T-cell (primary cell): ENCODE data around the gene BRICD5. TPM values are rescaled to one million over a fixed set of nuclear protein-coding genes. Genes with fewer than 3 reads are reported as not detected.

Experiments
- ATAC-seq, 4 experiments: fragments of 200-7000 bp in 3 of 4; fragments of 150-1000 bp in 1 of 4; cut with Tn5 transposase; replicated peaks in 1 of 4; 1 replicate in 3 of 4; 2 replicates in 1 of 4; pipeline ENCODE4 v1.10.0; 2021; ENCODE audit warnings: moderate library complexity in 3 of 4, mild to moderate bottlenecking in 2 of 4, moderate number of reproducible peaks in 1 of 4
- CTCF ChIA-PET, 2 donors: fragments of 300-600 bp; sonication (Branson Sonifier 250); formaldehyde crosslinking; loops; one replicate each; lab custom pipeline; 2022; ENCODE audit warnings: antibody characterized with exemption in 2 of 2; lab: Charles Lee
- POLR2A ChIA-PET, 2 donors: fragments of 300-600 bp; sonication (Branson Sonifier 250); formaldehyde crosslinking; loops; one replicate each; lab custom pipeline; 2022; ENCODE audit warnings: antibody characterized with exemption in 2 of 2; lab: Charles Lee
- DNase-seq, 35 experiments: peaks; one replicate each; pipeline versions ENCODE4 v3.0.0 to v3.0.0-alpha.2; 2013 to 2023
- H3K27ac ChIP-seq: one replicate; pipeline ENCODE4 v1.5.1; 2013; ENCODE audit warnings: low read length
- H3K27me3 ChIP-seq, 2 experiments: replicated peaks in 1 of 2; 1 replicate in 1 of 2; 2 replicates in 1 of 2; pipeline versions ENCODE4 v1.6.1 to v1.7.0; 2013; ENCODE audit warnings: low read length in 1 of 2, mixed read lengths in 1 of 2; ENCODE audit not compliant: control insufficient read depth in 2 of 2, insufficient read depth in 2 of 2; ENCODE audit errors: extremely low read depth in 1 of 2
- H3K36me3 ChIP-seq, 2 donors: 1 replicate in 1 of 2; 2 replicates in 1 of 2; pipeline versions ENCODE4 v1.6.1 to v1.7.0; 2013; ENCODE audit warnings: low read length in 1 of 2; ENCODE audit not compliant: control insufficient read depth in 2 of 2, insufficient read depth in 1 of 2; ENCODE audit errors: extremely low read depth in 1 of 2
- H3K4me1 ChIP-seq, 2 experiments: 1 replicate in 1 of 2; 2 replicates in 1 of 2; pipeline versions ENCODE4 v1.6.1 to v1.7.0; 2013; ENCODE audit warnings: low read length in 2 of 2, mixed read lengths in 1 of 2; ENCODE audit not compliant: insufficient read depth in 2 of 2, control insufficient read depth in 1 of 2; ENCODE audit errors: extremely low read depth in 1 of 2
- H3K4me3 ChIP-seq, 2 donors: 1 replicate in 1 of 2; 2 replicates in 1 of 2; pipeline versions ENCODE4 v1.5.1 to v1.7.0; 2013; ENCODE audit warnings: mild to moderate bottlenecking in 2 of 2, low read length in 1 of 2, moderate library complexity in 1 of 2; ENCODE audit not compliant: control insufficient read depth in 1 of 2; ENCODE audit errors: extremely low read depth in 1 of 2
- H3K9me3 ChIP-seq: 2 replicates; pipeline ENCODE4 v1.7.0; 2013
- H3K27ac Mint-ChIP-seq, 2 donors: one replicate each; pipeline ENCODE4 v1.8.0; 2020 to 2021; ENCODE audit warnings: mild to moderate bottlenecking in 2 of 2, mixed read lengths in 2 of 2
- H3K27me3 Mint-ChIP-seq, 2 donors: one replicate each; pipeline ENCODE4 v1.8.0; 2021 to 2022; ENCODE audit warnings: mixed read lengths in 2 of 2
- H3K36me3 Mint-ChIP-seq: one replicate; pipeline ENCODE4 v1.8.0; 2021; ENCODE audit warnings: mixed read lengths
- H3K4me1 Mint-ChIP-seq, 3 donors: one replicate each; pipeline ENCODE4 v1.8.0; 2020 to 2022; ENCODE audit warnings: mixed read lengths in 3 of 3, mild to moderate bottlenecking in 1 of 3
- H3K4me3 Mint-ChIP-seq, 3 donors: one replicate each; pipeline ENCODE4 v1.8.0; 2020 to 2022; ENCODE audit warnings: mild to moderate bottlenecking in 3 of 3, mixed read lengths in 3 of 3, moderate library complexity in 3 of 3
- H3K9me3 Mint-ChIP-seq, 3 donors: one replicate each; pipeline ENCODE4 v1.8.0; 2020 to 2022; ENCODE audit warnings: mixed read lengths in 3 of 3
- WGBS: methylation state at CpG from one replicate; pipeline ENCODE4 v1.1.5; 2013; ENCODE audit warnings: missing lambda C conversion rate; ENCODE audit not compliant: insufficient coverage; 5-methylcytosine and 5-hydroxymethylcytosine counted together
- total RNA-seq, 35 experiments: library from RNA in 6 of 35; stranded (reverse) in 6 of 35; fragments of 120-200 nt in 1 of 35; gene quantifications; one replicate each; pipeline versions ENCODE4 v1.2.1 to v1.2.4 and lab custom pipeline; 2013 to 2026

Gene BRICD5
- total RNA-seq, 5 donors from 2014 or later (not counting 1 experiment from before 2014, with no cell fraction given) = 6.7 to 27.7 (median 20.4) TPM

DNA sequence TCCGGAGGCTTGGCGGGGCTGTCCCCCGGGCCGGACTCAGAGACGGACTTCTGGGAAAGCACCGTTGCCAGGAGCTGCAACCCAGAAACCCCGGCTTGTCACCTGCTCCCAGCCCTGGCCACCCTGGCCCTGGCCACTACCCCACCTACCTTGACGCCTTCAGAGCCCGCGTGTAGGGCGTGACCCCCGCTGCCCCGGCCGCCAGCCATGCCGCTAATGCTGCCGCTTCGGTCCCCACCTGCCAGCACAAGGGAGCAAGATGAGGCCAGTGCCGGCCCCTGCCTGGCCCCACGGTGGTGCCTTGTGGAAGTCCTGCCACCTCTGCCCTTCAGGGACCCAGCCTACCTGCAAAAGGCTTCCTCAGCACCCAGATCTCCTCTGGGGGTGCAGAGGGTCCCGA is 25.7 kb downstream of the BRICD5 start:
- ChIA-PET CTCF (no interaction called here), POLR2A (no interaction called here)
- ATAC-seq (no peak), DNase-seq (no peak)
- Mint-ChIP-seq H3K27ac (no peak overlapping the region), H3K9me3 (no peaks in the 10 kb centered on the region), H3K36me3 (no peaks in the 10 kb centered on the region), H3K4me3 (no peak overlapping the region), H3K27me3 (no peaks in the 10 kb centered on the region), H3K4me1 (peaks cover 0 to 1% (median 0%) of the 10 kb centered on the region in 3 donors)
- peaks cover 0 to 4% of the 10 kb centered on the region in 2 experiments for H3K27me3 ChIP-seq
- no peaks in the 10 kb centered on the region for H3K36me3 ChIP-seq
- peaks cover 0 to 3% of the 10 kb centered on the region in 2 experiments for H3K4me1 ChIP-seq
- H3K4me3 ChIP-seq = no peak overlapping the region
- H3K9me3 ChIP-seq = no peaks in the 10 kb centered on the region
- 89% methylated on average over 20 of the region's 20 CpGs for WGBS
- no peak overlapping the region for H3K27ac ChIP-seq

DNA sequence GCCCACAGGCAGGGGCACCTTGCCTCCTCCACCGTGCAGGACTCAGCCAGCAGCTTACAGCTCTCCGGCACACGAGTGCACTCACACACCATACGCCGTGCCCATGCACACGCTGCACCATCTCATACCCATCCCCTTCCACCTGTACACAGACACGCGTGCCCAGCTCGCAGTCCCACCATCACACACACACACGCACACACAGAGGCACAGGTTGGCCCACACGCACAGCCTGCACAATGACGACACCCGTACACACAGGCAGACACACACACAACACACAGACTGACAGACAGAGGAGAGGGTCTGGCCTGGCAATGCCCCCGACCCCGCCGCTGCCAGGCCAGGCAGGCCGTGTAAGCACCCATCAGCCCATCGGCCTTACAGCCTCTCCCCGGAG is 26.3 kb downstream of the BRICD5 start:
- H3K9me3 Mint-ChIP-seq = no peaks in the 10 kb centered on the region
- H3K4me1 Mint-ChIP-seq = peaks cover 0 to 1% (median 0%) of the 10 kb centered on the region in 3 donors
- WGBS = 91% methylated on average over 18 of the region's 19 CpGs
- no peak overlapping the region for H3K27ac Mint-ChIP-seq
- Histone ChIP-seq H3K27ac (no peak overlapping the region), H3K9me3 (no peaks in the 10 kb centered on the region), H3K4me3 (no peak overlapping the region), H3K27me3 (peaks cover 0 to 4% of the 10 kb centered on the region in 2 experiments), H3K36me3 (no peaks in the 10 kb centered on the region), H3K4me1 (peaks cover 0 to 4% of the 10 kb centered on the region in 2 experiments)
- CTCF ChIA-PET = no interaction called here
- POLR2A ChIA-PET = no interaction called here
- DNase-seq (no peak), ATAC-seq (no peak)
- no peaks in the 10 kb centered on the region for H3K36me3 Mint-ChIP-seq
- H3K27me3 Mint-ChIP-seq = no peaks in the 10 kb centered on the region
- no peak overlapping the region for H3K4me3 Mint-ChIP-seq

DNA sequence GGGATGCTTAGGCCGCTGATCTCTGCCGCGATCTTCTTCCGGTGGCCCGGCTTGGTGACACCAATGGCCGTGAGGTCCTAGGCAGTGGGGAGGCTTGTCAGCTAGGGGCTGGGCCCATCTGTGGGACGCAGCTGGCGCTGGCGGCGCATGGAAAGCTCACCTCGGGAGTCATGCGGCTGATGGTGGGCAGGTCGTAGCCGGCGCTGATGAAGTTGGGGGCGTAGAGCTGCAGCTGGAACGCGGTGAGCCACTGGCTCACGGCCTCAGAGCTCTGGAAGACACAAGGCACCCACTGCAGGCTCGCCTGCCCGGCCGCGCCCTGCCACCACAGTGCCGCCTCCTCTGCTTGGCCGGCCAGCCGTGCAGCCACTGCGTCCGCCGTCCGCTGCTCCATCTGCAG is 27.0 kb downstream of the BRICD5 start:
- ChIA-PET CTCF (no interaction called here), POLR2A (no interaction called here)
- H3K36me3 ChIP-seq = no peaks in the 10 kb centered on the region
- WGBS = 94% methylated on average over 30 of the region's 30 CpGs
- peaks cover 0 to 1% (median 0%) of the 10 kb centered on the region in 3 donors for H3K4me1 Mint-ChIP-seq
- peaks cover 0 to 1% of the 10 kb centered on the region in 2 experiments for H3K27me3 ChIP-seq
- H3K4me3 ChIP-seq = no peak overlapping the region
- no peaks in the 10 kb centered on the region for H3K9me3 ChIP-seq
- no peak for ATAC-seq
- H3K9me3 Mint-ChIP-seq = no peaks in the 10 kb centered on the region
- H3K27ac Mint-ChIP-seq = no peak overlapping the region
- no peaks in the 10 kb centered on the region for H3K36me3 Mint-ChIP-seq
- H3K27me3 Mint-ChIP-seq = no peaks in the 10 kb centered on the region
- no peak overlapping the region for H3K4me3 Mint-ChIP-seq
- H3K4me1 ChIP-seq = peaks cover 0 to 6% of the 10 kb centered on the region in 2 experiments
- DNase-seq = no peak
- no peak overlapping the region for H3K27ac ChIP-seq

DNA sequence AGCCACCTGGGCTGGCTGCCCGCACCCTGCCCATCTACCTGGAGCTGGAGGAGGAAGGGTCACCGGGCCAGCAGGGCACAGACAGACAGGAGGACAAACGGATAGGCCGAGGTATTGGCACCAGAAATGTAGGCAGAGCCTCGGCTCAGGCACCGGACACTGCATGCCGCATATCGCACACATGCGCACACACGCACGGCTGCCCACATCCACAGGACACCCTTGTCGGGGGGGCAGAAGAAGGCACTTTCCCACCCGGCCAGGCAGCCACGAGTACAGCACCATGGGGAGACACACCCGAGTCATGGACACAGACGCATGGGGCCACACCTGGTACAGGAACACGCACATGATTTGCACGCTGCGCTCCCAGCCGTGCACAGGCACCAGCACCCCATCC is 28.7 kb downstream of the BRICD5 start:
- Histone ChIP-seq H3K4me1 (peaks cover 0 to 6% of the 10 kb centered on the region in 2 experiments), H3K9me3 (no peaks in the 10 kb centered on the region), H3K4me3 (no peak overlapping the region), H3K27me3 (no peaks in the 10 kb centered on the region), H3K27ac (no peak overlapping the region), H3K36me3 (no peaks in the 10 kb centered on the region)
- ATAC-seq = no peak
- Mint-ChIP-seq H3K4me3 (no peak overlapping the region), H3K9me3 (no peaks in the 10 kb centered on the region), H3K36me3 (no peaks in the 10 kb centered on the region), H3K4me1 (peaks cover 0 to 1% (median 0%) of the 10 kb centered on the region in 3 donors), H3K27ac (no peak overlapping the region), H3K27me3 (no peaks in the 10 kb centered on the region)
- 78% methylated on average over 20 of the region's 20 CpGs for WGBS
- CTCF ChIA-PET = no interaction called here
- DNase-seq = no peak
- POLR2A ChIA-PET = no interaction called here

DNA sequence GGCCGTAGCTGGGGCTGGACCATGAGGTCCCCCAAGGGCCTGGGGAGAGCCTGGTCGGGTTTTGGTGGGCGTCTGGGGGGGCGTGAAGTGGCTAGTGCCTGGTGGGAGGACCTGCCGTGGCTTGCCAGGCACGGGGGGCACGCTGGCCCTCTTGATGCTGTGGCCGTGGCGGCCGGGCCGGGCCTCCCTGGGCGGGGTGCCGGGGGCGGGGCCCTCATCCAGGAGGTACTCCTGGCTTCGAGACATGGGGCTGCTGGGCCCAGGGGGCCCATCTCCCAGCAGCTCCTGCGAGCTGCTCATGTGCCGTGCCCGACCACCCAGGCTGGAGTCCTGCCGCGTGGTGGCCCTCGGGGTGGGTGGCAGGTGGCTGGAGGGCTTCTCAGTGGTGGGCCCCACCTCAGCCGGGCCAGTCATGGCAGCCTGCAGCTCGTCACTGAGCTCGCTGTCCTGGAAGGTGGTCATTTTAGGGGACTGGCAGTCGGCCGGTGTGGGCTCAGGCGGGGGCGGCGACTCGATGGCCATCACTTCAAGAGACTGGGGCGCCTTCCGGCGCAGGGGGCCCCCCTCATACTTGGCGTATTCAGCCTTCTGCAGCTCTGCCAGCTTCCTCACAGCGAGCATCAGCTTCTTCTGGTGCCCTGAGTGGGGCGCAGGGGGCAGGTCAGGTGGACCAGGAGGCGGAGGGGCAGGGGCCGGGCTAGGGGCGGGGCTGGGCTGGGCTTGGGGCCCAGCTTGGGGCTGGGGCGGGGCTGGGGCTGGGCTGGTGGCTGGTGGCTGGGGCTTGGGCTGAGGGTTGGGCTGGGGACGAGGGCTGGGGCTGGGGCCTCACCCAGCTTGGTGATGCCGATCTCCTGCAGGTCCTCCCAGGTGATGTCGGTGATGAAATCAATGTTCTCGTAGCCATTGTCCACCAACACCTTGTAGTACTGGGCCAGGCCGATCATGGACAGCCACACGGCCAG is 29.4 kb downstream of the BRICD5 start:
- ATAC-seq (no peak), DNase-seq (no peak)
- Mint-ChIP-seq H3K4me3 (no peak overlapping the region), H3K9me3 (no peaks in the 10 kb centered on the region), H3K27ac (no peak overlapping the region), H3K4me1 (peaks cover 0 to 1% (median 0%) of the 10 kb centered on the region in 3 donors), H3K27me3 (no peaks in the 10 kb centered on the region), H3K36me3 (peaks cover under 1% of the 10 kb centered on the region)
- Histone ChIP-seq H3K27me3 (no peaks in the 10 kb centered on the region), H3K4me1 (peaks cover 0 to 6% of the 10 kb centered on the region in 2 experiments), H3K27ac (no peak overlapping the region), H3K9me3 (no peaks in the 10 kb centered on the region), H3K4me3 (no peak overlapping the region), H3K36me3 (no peaks in the 10 kb centered on the region)
- POLR2A ChIA-PET = interaction anchor here in 1 of 2 donors (0.6 kb wide), 1 partner anchor 124 kb away, joined by 3 read pairs; no protein-coding TSS in a partner anchor
- WGBS = 88% methylated on average over 43 of the region's 46 CpGs
- CTCF ChIA-PET = no interaction called here

DNA sequence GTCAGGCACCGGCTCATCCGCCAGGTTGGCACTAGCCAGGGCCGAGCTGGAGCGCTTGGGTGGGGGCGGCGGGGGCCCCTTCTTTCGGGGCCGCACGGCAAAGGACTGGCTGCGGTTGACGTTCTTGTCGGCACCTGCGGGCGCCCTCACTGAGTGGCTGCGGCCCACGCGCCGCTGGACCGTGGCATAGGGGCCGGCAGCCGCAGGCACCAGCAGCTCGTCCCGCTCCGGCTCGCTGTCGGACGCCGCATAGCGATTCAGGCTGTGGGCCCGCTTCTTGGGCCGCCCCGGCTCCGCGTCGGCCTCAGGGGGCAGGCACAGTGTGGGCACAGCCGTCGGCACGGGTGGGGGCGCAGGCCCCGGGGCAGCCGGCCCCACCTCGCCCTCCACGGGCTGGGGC is 30.2 kb downstream of the BRICD5 start:
- ChIA-PET CTCF (no interaction called here), POLR2A (no interaction called here)
- Mint-ChIP-seq H3K27me3 (no peaks in the 10 kb centered on the region), H3K4me3 (no peak overlapping the region), H3K4me1 (peaks cover 0 to 1% (median 0%) of the 10 kb centered on the region in 3 donors), H3K36me3 (peaks cover 6% of the 10 kb centered on the region), H3K9me3 (no peaks in the 10 kb centered on the region), H3K27ac (no peak overlapping the region)
- peaks cover 0 to 6% of the 10 kb centered on the region in 2 experiments for H3K4me1 ChIP-seq
- H3K4me3 ChIP-seq = no peak overlapping the region
- ATAC-seq (no peak), DNase-seq (no peak)
- WGBS = 95% methylated on average over 43 of the region's 43 CpGs
- H3K36me3 ChIP-seq = peaks cover 7 to 8% of the 10 kb centered on the region in 2 donors
- no peak overlapping the region for H3K27ac ChIP-seq
- no peaks in the 10 kb centered on the region for H3K27me3 ChIP-seq
- no peaks in the 10 kb centered on the region for H3K9me3 ChIP-seq
